HepG2 (cell line): ENCODE results near the gene PISD. TPM values are rescaled to one million over a fixed set of nuclear protein-coding genes. Genes with fewer than 3 reads are reported as not detected.

Experiments
- AGO1 ChIP-seq: fragments of 200-400 bp; formaldehyde crosslinking; IDR thresholded peaks from 2 replicates; pipeline ENCODE4 v1.6.1; 2017; ENCODE audit warnings: mild to moderate bottlenecking, low read depth, low read length, moderate library complexity; ENCODE audit not compliant: poor library complexity, severe bottlenecking
- ARID4A ChIP-seq: sonication (generic); formaldehyde crosslinking; IDR thresholded peaks from 2 replicates; pipeline ENCODE4 v1.5.0; 2020; ENCODE audit warnings: mild to moderate bottlenecking, missing genetic modification reagents, borderline replicate concordance
- CHCHD3 ChIP-seq: sonication (generic); formaldehyde crosslinking; IDR thresholded peaks from 2 replicates; pipeline ENCODE4 v1.8.0; 2022; ENCODE audit warnings: mild to moderate bottlenecking, missing genetic modification reagents, moderate library complexity
- HNRNPH1 ChIP-seq: fragments of 200-400 bp; formaldehyde crosslinking; optimal IDR thresholded peaks from 2 replicates; pipeline ENCODE3; 2017; ENCODE audit warnings: mild to moderate bottlenecking, low read depth, low read length
- JUNB ChIP-seq: sonication (generic); formaldehyde crosslinking; IDR thresholded peaks from 2 replicates; pipeline ENCODE4 v1.8.0; 2022; ENCODE audit warnings: missing genetic modification reagents, mild to moderate bottlenecking, borderline replicate concordance
- MAF1 ChIP-seq: sonication (generic); formaldehyde crosslinking; IDR thresholded peaks from 2 replicates; pipeline ENCODE4 v1.5.0; 2020; ENCODE audit warnings: missing genetic modification reagents, borderline replicate concordance
- MTF2 ChIP-seq: sonication (generic); formaldehyde crosslinking; IDR thresholded peaks from 2 replicates; pipeline ENCODE4 v1.5.0; 2020; ENCODE audit warnings: missing genetic modification reagents, borderline replicate concordance
- PBX3 ChIP-seq: sonication (generic); formaldehyde crosslinking; IDR thresholded peaks from 2 replicates; pipeline ENCODE4 v1.8.1; 2023; ENCODE audit warnings: missing genetic modification reagents, inconsistent platforms, borderline replicate concordance
- PLSCR1 ChIP-seq: sonication (generic); formaldehyde crosslinking; IDR thresholded peaks from 2 replicates; pipeline ENCODE4 v1.5.0; 2020; ENCODE audit warnings: missing genetic modification reagents, mild to moderate bottlenecking, borderline replicate concordance
- SIX4 ChIP-seq: sonication (generic); formaldehyde crosslinking; IDR thresholded peaks from 2 replicates; pipeline ENCODE4 v1.4.0; 2020; ENCODE audit warnings: missing genetic modification reagents
- ZFP36 ChIP-seq: fragments of 150-350 bp; IDR thresholded peaks from 2 replicates; pipeline ENCODE4 v1.6.1; 2018; ENCODE audit warnings: borderline replicate concordance, low read length, low read depth; ENCODE audit not compliant: partially characterized antibody
- ZNF225 ChIP-seq: sonication (generic); formaldehyde crosslinking; IDR thresholded peaks from 2 replicates; pipeline ENCODE4 v1.4.0; 2020; ENCODE audit warnings: mild to moderate bottlenecking, missing genetic modification reagents
- ZNF280D ChIP-seq: sonication (generic); formaldehyde crosslinking; IDR thresholded peaks from 2 replicates; pipeline ENCODE4 v1.5.1; 2020; ENCODE audit warnings: mild to moderate bottlenecking, missing genetic modification reagents
- ZNF33A ChIP-seq: sonication (generic); formaldehyde crosslinking; IDR thresholded peaks from 2 replicates; pipeline ENCODE4 v1.5.1; 2020; ENCODE audit warnings: missing genetic modification reagents, mild to moderate bottlenecking, moderate library complexity, borderline replicate concordance
- ZNF350 ChIP-seq: sonication (generic); formaldehyde crosslinking; IDR thresholded peaks from 2 replicates; pipeline ENCODE4 v1.4.0; 2020; ENCODE audit warnings: mild to moderate bottlenecking, low read depth, missing genetic modification reagents, borderline replicate concordance
- ZNF354B ChIP-seq: sonication (generic); formaldehyde crosslinking; IDR thresholded peaks from 2 replicates; pipeline ENCODE4 v1.8.0; 2022; ENCODE audit warnings: mild to moderate bottlenecking, missing genetic modification reagents
- ZNF580 ChIP-seq: IDR thresholded peaks from 2 replicates; pipeline ENCODE4 v1.6.1; 2016; ENCODE audit warnings: low read depth, borderline replicate concordance
- ZNF768 ChIP-seq: sonication (generic); formaldehyde crosslinking; IDR thresholded peaks from 2 replicates; pipeline ENCODE4 v1.4.0; 2020; ENCODE audit warnings: missing genetic modification reagents
- ZNF790 ChIP-seq: sonication (generic); formaldehyde crosslinking; IDR thresholded peaks from 2 replicates; pipeline ENCODE4 v1.8.0; 2022; ENCODE audit warnings: missing genetic modification reagents, mild to moderate bottlenecking, borderline replicate concordance
- polyA plus RNA-seq, 8 experiments: library from polyadenylated mRNA; depleted of rRNA in 3 of 8; stranded (reverse) in 7 of 8; unstranded in 1 of 8; fragments of >200 nt; fragmentation: Illumina TruSeq in 4 of 8; extraction: Trizol in 4 of 8; gene quantifications; 2 replicates each; pipeline versions ENCODE4 v1.2.1 to v1.2.3, GENCODE V29; 2011 to 2016; ENCODE audit warnings: low read depth in 4 of 8, missing spikeins in 1 of 8, mixed read lengths in 1 of 8; ENCODE audit not compliant: insufficient read depth in 1 of 8
- total RNA-seq, 5 experiments: library from RNA; depleted of rRNA; stranded (reverse); fragments of >200 nt; fragmentation: Illumina TruSeq; extraction: Trizol; gene quantifications; 2 replicates each; pipeline ENCODE4 v1.2.3, GENCODE V29; 2016; ENCODE audit warnings: low read depth in 1 of 5

Gene PISD
- total and polyA plus RNA-seq, 2 of the 13 experiments (the other 11 are each of a cell fraction or from before 2014, with no cell fraction given) = 30.1 to 47.7 TPM

- TF ChIP-seq MTF2 (CRISPR knock-in tag) (no peak), PBX3 (CRISPR knock-in tag) (no peak), MAF1 (CRISPR knock-in tag) (no peak), SIX4 (CRISPR knock-in tag) (no peak), ARID4A (peak; percentile 31; the same call in 1 of the 2 replicates), ZNF354B (CRISPR knock-in tag) (no peak), ZNF768 (no peak), PLSCR1 (no peak), CHCHD3 (CRISPR knock-in tag) (no peak), ZNF225 (CRISPR knock-in tag) (no peak), ZNF790 (CRISPR knock-in tag) (no peak), HNRNPH1 (peak; percentile 60), ZNF280D (CRISPR knock-in tag) (no peak), ZNF580 (CRISPR knock-in tag) (no peak), JUNB (CRISPR knock-in tag) (no peak), ZNF33A (no peak), ZFP36 (no peak), AGO1 (peak; percentile 80), ZNF350 (no peak)
Observed at GRCh38 chr22:31616315-31616980, 45.6 kb downstream of the PISD start (continued).
